HepG2 (cell line): ENCODE measurements around the gene AQP10. TPM values are rescaled to one million over a fixed set of nuclear protein-coding genes. Genes with fewer than 3 reads are reported as not detected.

Experiments used
- ATAC-seq: fragments of 200-7000 bp; cut with Tn5 transposase; 3 replicates; pipeline ENCODE4 v1.9.1; 2020; ENCODE audit warnings: mild to moderate bottlenecking, moderate library complexity
- BruUV-seq: library from RNA; stranded (reverse); fragments of 400-500 nt; replicated peaks from 2 replicates; lab custom pipeline; 2021; lab: Mats Ljungman, UMichigan
- CTCF ChIA-PET: fragments of 300-600 bp; formaldehyde crosslinking; extraction: SDS; loops from one replicate; lab custom pipeline; 2021; ENCODE audit warnings: low total read pairs, inconsistent platforms, low intra/inter-chr PET ratio; lab: Yijun Ruan, JAX
- POLR2A ChIA-PET: fragments of 350-600 bp; sonication (Branson Sonifier 250); formaldehyde crosslinking; loops from one replicate; lab custom pipeline; 2020; ENCODE audit warnings: antibody characterized with exemption, inconsistent platforms; lab: Yijun Ruan, JAX
- DNase-seq: peaks from one replicate; pipeline ENCODE4 v3.0.0-alpha.2; 2015; ENCODE audit warnings: low spot score
- FAIRE-seq: peaks from 3 replicates; lab custom pipeline; 2011; peaks lifted over from hg19 to GRCh38; lab: Jason Lieb, UNC
- H2AFZ ChIP-seq: one replicate; pipeline ENCODE4 v1.6.1; 2011; ENCODE audit warnings: low read length, inconsistent platforms
- H3K27ac ChIP-seq: fragments of 300-600 bp; 3 replicates; pipeline ENCODE4 v1.8.0; 2011; ENCODE audit warnings: mixed run types, mild to moderate bottlenecking, mixed read lengths, low read length, inconsistent platforms; ENCODE audit not compliant: insufficient read depth; ENCODE audit errors: extremely low read length
- H3K27me3 ChIP-seq, 2 experiments: fragments of 200-600 bp in 1 of 2; 2 replicates in 1 of 2; 3 replicates in 1 of 2; pipeline versions ENCODE4 v1.6.0 to v1.8.0; 2011; ENCODE audit warnings: low read length in 2 of 2, mild to moderate bottlenecking in 2 of 2, moderate library complexity in 2 of 2, inconsistent platforms in 1 of 2; ENCODE audit not compliant: insufficient read depth in 2 of 2, control insufficient read depth in 1 of 2
- H3K36me3 ChIP-seq, 2 experiments: fragments of 200-600 bp in 1 of 2; replicated peaks in 1 of 2; 2 replicates in 1 of 2; 3 replicates in 1 of 2; pipeline versions ENCODE4 v1.5.1 to v1.8.0; 2011; ENCODE audit warnings: low read length in 2 of 2, inconsistent platforms in 1 of 2; ENCODE audit not compliant: insufficient read depth in 2 of 2, control insufficient read depth in 1 of 2
- H3K4me1 ChIP-seq: 2 replicates; pipeline ENCODE4 v1.5.1; 2012; ENCODE audit warnings: low read length, inconsistent platforms; ENCODE audit not compliant: insufficient read depth
- H3K4me2 ChIP-seq: 2 replicates; pipeline ENCODE4 v1.6.0; 2011; ENCODE audit warnings: low read depth, low read length, inconsistent platforms
- H3K4me3 ChIP-seq, 3 experiments: fragments of 200-600 bp in 1 of 3; sonication (generic), shearing (Covaris generic) in 1 of 3; replicated peaks in 1 of 3; 2 replicates each; pipeline ENCODE4 v1.5.1; 2011 to 2016; ENCODE audit warnings: low read length in 3 of 3, inconsistent platforms in 2 of 3, low read depth in 2 of 3, mild to moderate bottlenecking in 2 of 3, control low read depth in 1 of 3, mixed read lengths in 1 of 3; ENCODE audit not compliant: insufficient read depth in 1 of 3
- H3K79me2 ChIP-seq: one replicate; pipeline ENCODE4 v1.6.1; 2011; ENCODE audit warnings: low read length, inconsistent platforms; ENCODE audit not compliant: insufficient read depth
- H3K9ac ChIP-seq: 2 replicates; pipeline ENCODE4 v1.6.0; 2011; ENCODE audit warnings: mild to moderate bottlenecking, low read depth, low read length, inconsistent platforms; ENCODE audit not compliant: insufficient read depth
- H3K9me3 ChIP-seq: 2 replicates; pipeline ENCODE4 v1.5.1; 2012; ENCODE audit warnings: mild to moderate bottlenecking, low read length
- H4K20me1 ChIP-seq: 2 replicates; pipeline ENCODE4 v1.6.0; 2011; ENCODE audit warnings: inconsistent platforms, mild to moderate bottlenecking, low read length, moderate library complexity; ENCODE audit not compliant: insufficient read depth
- HNF1B ChIP-seq: sonication (generic); formaldehyde crosslinking; IDR thresholded peaks from 2 replicates; pipeline ENCODE4 v1.5.1; 2020; ENCODE audit warnings: mild to moderate bottlenecking, moderate library complexity, missing genetic modification reagents
- ZFP82 ChIP-seq: sonication (generic); formaldehyde crosslinking; IDR thresholded peaks from 2 replicates; pipeline ENCODE4 v1.5.1; 2020; ENCODE audit warnings: mild to moderate bottlenecking, missing genetic modification reagents, borderline replicate concordance
- ZNF790 ChIP-seq: sonication (generic); formaldehyde crosslinking; IDR thresholded peaks from 2 replicates; pipeline ENCODE4 v1.8.0; 2022; ENCODE audit warnings: missing genetic modification reagents, mild to moderate bottlenecking, borderline replicate concordance
- WGBS: methylation state at CpG from one replicate; pipeline ENCODE4 v1.1.6; 2017; ENCODE audit warnings: low lambda C conversion rate; 5-methylcytosine and 5-hydroxymethylcytosine counted together
- in situ Hi-C: cut with HindIII; loops from 2 replicates; pipeline ENCODE4 v1.10.0; 2017; ENCODE audit warnings: low pct_unique_long_range_greater_than_20kb; ENCODE audit not compliant: extremely low pct_ligation_motif_present
- intact Hi-C: fragments of 100-400 bp; cut with micrococcal nuclease; formaldehyde crosslinking; loops from one replicate; pipeline ENCODE4 v1.10.0; 2022; ENCODE audit not compliant: unreplicated experiment
- polyA plus RNA-seq, 8 experiments: library from polyadenylated mRNA; depleted of rRNA in 3 of 8; stranded (reverse) in 7 of 8; unstranded in 1 of 8; fragments of >200 nt; fragmentation: Illumina TruSeq in 4 of 8; extraction: Trizol in 4 of 8; gene quantifications; 2 replicates each; pipeline versions ENCODE4 v1.2.1 to v1.2.3, GENCODE V29; 2011 to 2016; ENCODE audit warnings: low read depth in 4 of 8, missing spikeins in 1 of 8, mixed read lengths in 1 of 8; ENCODE audit not compliant: insufficient read depth in 1 of 8
- total RNA-seq, 5 experiments: library from RNA; depleted of rRNA; stranded (reverse); fragments of >200 nt; fragmentation: Illumina TruSeq; extraction: Trizol; gene quantifications; 2 replicates each; pipeline ENCODE4 v1.2.3, GENCODE V29; 2016; ENCODE audit warnings: low read depth in 1 of 5

AQP10 gene
- total and polyA plus RNA-seq, 2 of the 13 experiments (the other 11 are each of a cell fraction or from before 2014, with no cell fraction given) = 0.30 TPM; not detected in 1

- no peak overlapping the region for H3K9ac ChIP-seq
- H3K27me3 ChIP-seq = peaks cover 3 to 7% of the 10 kb centered on the region in 2 experiments; a peak in 3 of 5 replicates
- peaks cover 26% of the 10 kb centered on the region for H3K4me1 ChIP-seq
- in situ Hi-C loops (no loop called here), intact Hi-C loops (no loop called here)
- H3K79me2 ChIP-seq = peaks cover 9% of the 10 kb centered on the region
- no peaks in the 10 kb centered on the region for H4K20me1 ChIP-seq
- H3K36me3 ChIP-seq = peaks cover 4 to 23% of the 10 kb centered on the region in 2 experiments
- ChIA-PET POLR2A (interaction anchor here (1.8 to 3.6 kb wide), 2 partner anchors 7 to 107 kb away, joined by 5 to 126 read pairs; partner anchors contain the start of gene UBAP2L), CTCF (no interaction called here)
- no peak for DNase-seq
- no peak overlapping the region for H3K27ac ChIP-seq
- H3K9me3 ChIP-seq = no peaks in the 10 kb centered on the region
- WGBS = 96% methylated on average over 5 of the region's 5 CpGs
- BruUV-seq = no TSS peak
- ATAC-seq = no peak
- no peak overlapping the region for H3K4me2 ChIP-seq
- TF ChIP-seq ZFP82 = no peak
- no peak for TF ChIP-seq ZNF790 (CRISPR knock-in tag)
- TF ChIP-seq HNF1B = no peak
- H3K4me3 ChIP-seq = no peak overlapping the region
- no peak for FAIRE-seq
- no peak overlapping the region for H2AFZ ChIP-seq
Observed at GRCh38 chr1:154327466-154328317, 6.8 kb downstream of the AQP10 start.
